ENCODE results near the gene GPR39.

- TF ChIP-seq CTCF (IDR thresholded peaks at IDR 0.05; ENCODE audit: insufficient read depth, low read length, poor library complexity, severe bottlenecking) (no peak), EZH2phosphoT487 (conservative IDR thresholded peaks at IDR 0.05; ENCODE audit: low read length) (no peak)
These were observed 252.6 kb downstream of the GPR39 start for GRCh38 chr2:132668987-132669907.
